Brain microvascular endothelial cell (primary cell): ENCODE measurements around the gene NIPBL.

Experiments
- DNase-seq: peaks from one replicate; pipeline ENCODE4 v3.0.0-alpha.2; 2020
- H3K27ac ChIP-seq: fragments of 250-450 bp; sonication (Bioruptor Pico); 2 replicates; pipeline ENCODE4 v1.5.1; 2020; ENCODE audit warnings: mild to moderate bottlenecking, moderate library complexity
- H3K27me3 ChIP-seq: fragments of 250-450 bp; sonication (Bioruptor Pico); replicated peaks from 2 replicates; pipeline ENCODE4 v1.5.1; 2020; ENCODE audit warnings: mild to moderate bottlenecking
- H3K36me3 ChIP-seq: fragments of 250-450 bp; sonication (Bioruptor Pico); replicated peaks from 2 replicates; pipeline ENCODE4 v1.5.1; 2020; ENCODE audit warnings: mild to moderate bottlenecking
- H3K4me3 ChIP-seq: 2 replicates; pipeline ENCODE4 v1.5.1; 2011; ENCODE audit warnings: low read depth, mild to moderate bottlenecking, control low read depth, low read length, moderate library complexity
- CTCF ChIP-seq: IDR thresholded peaks from 2 replicates; pipeline ENCODE4 v1.5.1; 2011; ENCODE audit warnings: low read depth, mild to moderate bottlenecking, moderate library complexity, low read length, control low read depth, inconsistent platforms; ENCODE audit errors: missing control alignments
- in situ Hi-C: cut with HindIII; loops from 2 replicates; pipeline ENCODE4 v1.10.0; 2017; ENCODE audit warnings: low sequenced_read_pairs, low pct_ligation_motif_present

Gene NIPBL

GRCh38 chr5:36938129-36938528 is 61.6 kb downstream of the NIPBL start:
- no peak for TF ChIP-seq CTCF
- in situ Hi-C loops, result no loop called here
- no peaks in the 10 kb centered on the region for H3K36me3 ChIP-seq
- no peak overlapping the region for H3K27ac ChIP-seq
- no peak overlapping the region for H3K4me3 ChIP-seq
- no peaks in the 10 kb centered on the region for H3K27me3 ChIP-seq
- no peak for DNase-seq

GRCh38 chr5:36939969-36940858 is 63.6 kb downstream of the NIPBL start:
- no peak for DNase-seq
- TF ChIP-seq CTCF, result no peak
- Histone ChIP-seq H3K4me3 (no peak overlapping the region), H3K27me3 (no peaks in the 10 kb centered on the region), H3K36me3 (no peaks in the 10 kb centered on the region), H3K27ac (no peak overlapping the region)
- in situ Hi-C loops, result no loop called here

GRCh38 chr5:36943584-36943983 is 67.0 kb downstream of the NIPBL start:
- TF ChIP-seq CTCF, result no peak
- in situ Hi-C loops, result no loop called here

GRCh38 chr5:36944024-36944423 is 67.5 kb downstream of the NIPBL start:
- no peak for DNase-seq
- Histone ChIP-seq H3K36me3 (no peaks in the 10 kb centered on the region), H3K27me3 (no peaks in the 10 kb centered on the region), H3K27ac (no peak overlapping the region), H3K4me3 (no peak overlapping the region)
- in situ Hi-C loops, result no loop called here
- no peak for TF ChIP-seq CTCF

More at GRCh38 chr5:36943584-36943983, 67.0 kb downstream of the NIPBL start:
- no peak overlapping the region for H3K27ac ChIP-seq
- no peaks in the 10 kb centered on the region for H3K36me3 ChIP-seq
- no peak for DNase-seq
- no peak overlapping the region for H3K4me3 ChIP-seq
- no peaks in the 10 kb centered on the region for H3K27me3 ChIP-seq

- peak; percentile 25 for TF ChIP-seq CTCF
- no peak for DNase-seq
- H3K36me3 ChIP-seq, result no peaks in the 10 kb centered on the region
- H3K27ac ChIP-seq, result no peak overlapping the region
- no peaks in the 10 kb centered on the region for H3K27me3 ChIP-seq
- no peak overlapping the region for H3K4me3 ChIP-seq
- in situ Hi-C loops, result no loop called here
Observed at GRCh38 chr5:36944607-36945225, 68.1 kb downstream of the NIPBL start.
